H9 (cell line): ENCODE results near the gene RHNO1. TPM values are rescaled to one million over a fixed set of nuclear protein-coding genes. Genes with fewer than 3 reads are reported as not detected.

Experiments
- DNase-seq: peaks from one replicate; pipeline ENCODE4 v3.0.0-alpha.2; 2017
- H2AFZ ChIP-seq: one replicate; pipeline ENCODE4 v1.6.1; 2013; ENCODE audit warnings: mild to moderate bottlenecking, low read length, control low read depth, moderate library complexity
- H2AK5ac ChIP-seq: 2 replicates; pipeline ENCODE4 v1.6.1; 2013; ENCODE audit warnings: low read length, control low read depth, mixed read lengths; ENCODE audit not compliant: insufficient read length
- H2BK120ac ChIP-seq: one replicate; pipeline ENCODE4 v1.6.1; 2013; ENCODE audit warnings: low read depth, mild to moderate bottlenecking, low read length, control low read depth, inconsistent platforms; ENCODE audit not compliant: poor library complexity, severe bottlenecking
- H2BK12ac ChIP-seq: 2 replicates; pipeline ENCODE4 v1.6.1; 2013; ENCODE audit warnings: low read length, control low read depth, mixed read lengths, low read depth; ENCODE audit not compliant: insufficient read length
- H2BK15ac ChIP-seq: 2 replicates; pipeline ENCODE4 v1.6.1; 2013; ENCODE audit warnings: low read depth, low read length, control low read depth
- H2BK20ac ChIP-seq: one replicate; pipeline ENCODE4 v1.6.1; 2013; ENCODE audit warnings: low read depth, mild to moderate bottlenecking, low read length, control low read depth, inconsistent platforms; ENCODE audit not compliant: poor library complexity, severe bottlenecking
- H2BK5ac ChIP-seq: 2 replicates; pipeline ENCODE4 v1.6.1; 2013; ENCODE audit warnings: low read length, control low read depth, mixed read lengths; ENCODE audit not compliant: insufficient read length
- H3K14ac ChIP-seq: 2 replicates; pipeline ENCODE4 v1.6.1; 2013; ENCODE audit warnings: low read length, control low read depth; ENCODE audit not compliant: insufficient read depth
- H3K18ac ChIP-seq: 2 replicates; pipeline ENCODE4 v1.6.1; 2013; ENCODE audit warnings: low read depth, mild to moderate bottlenecking, mixed read lengths, low read length, control low read depth; ENCODE audit not compliant: insufficient read length
- H3K23ac ChIP-seq: 2 replicates; pipeline ENCODE4 v1.6.1; 2013; ENCODE audit warnings: low read length, control low read depth, mixed read lengths, low read depth; ENCODE audit not compliant: insufficient read length
- H3K23me2 ChIP-seq: 2 replicates; pipeline ENCODE4 v1.6.1; 2013; ENCODE audit warnings: low read depth, mild to moderate bottlenecking, mixed read lengths, low read length, control low read depth; ENCODE audit not compliant: insufficient read length, poor library complexity, severe bottlenecking
- H3K27ac ChIP-seq: 2 replicates; pipeline ENCODE4 v1.5.1; 2013; ENCODE audit warnings: low read length, control low read depth, mixed read lengths, low read depth; ENCODE audit not compliant: insufficient read length
- H3K27me3 ChIP-seq: 2 replicates; pipeline ENCODE4 v1.6.1; 2013; ENCODE audit warnings: low read length, control low read depth, inconsistent platforms; ENCODE audit not compliant: insufficient read depth
- H3K4ac ChIP-seq: 2 replicates; pipeline ENCODE4 v1.6.1; 2013; ENCODE audit warnings: low read depth, mild to moderate bottlenecking, control low read depth, inconsistent platforms, low read length, moderate library complexity
- H3K4me1 ChIP-seq: 2 replicates; pipeline ENCODE4 v1.6.1; 2013; ENCODE audit warnings: low read length, control low read depth, inconsistent platforms; ENCODE audit not compliant: insufficient read depth
- H3K4me2 ChIP-seq: 2 replicates; pipeline ENCODE4 v1.6.1; 2013; ENCODE audit warnings: low read length, control low read depth, mixed read lengths; ENCODE audit not compliant: insufficient read length, insufficient read depth
- H3K56ac ChIP-seq: 2 replicates; pipeline ENCODE4 v1.6.1; 2013; ENCODE audit warnings: low read depth, mild to moderate bottlenecking, mixed read lengths, low read length, control low read depth; ENCODE audit not compliant: insufficient read length
- H3K79me1 ChIP-seq: 2 replicates; pipeline ENCODE4 v1.6.1; 2013; ENCODE audit warnings: low read depth, mild to moderate bottlenecking, moderate library complexity, low read length, control low read depth, inconsistent platforms; ENCODE audit not compliant: insufficient read depth, poor library complexity, severe bottlenecking
- H3K79me2 ChIP-seq: 2 replicates; pipeline ENCODE4 v1.6.1; 2013; ENCODE audit warnings: low read length, control low read depth, inconsistent platforms; ENCODE audit not compliant: insufficient read depth
- H3K9ac ChIP-seq: 2 replicates; pipeline ENCODE4 v1.6.1; 2013; ENCODE audit warnings: low read length, control low read depth, mixed read lengths; ENCODE audit not compliant: insufficient read length; ENCODE audit errors: extremely low read depth
- H3K9me3 ChIP-seq: one replicate; pipeline ENCODE4 v1.6.1; 2013; ENCODE audit warnings: low read depth, low read length, inconsistent platforms; ENCODE audit not compliant: control insufficient read depth
- H3T11ph ChIP-seq: one replicate; pipeline ENCODE4 v1.6.1; 2013; ENCODE audit warnings: mild to moderate bottlenecking, low read length, control low read depth, inconsistent platforms
- H4K20me1 ChIP-seq: one replicate; pipeline ENCODE4 v1.6.1; 2013; ENCODE audit not compliant: control insufficient read depth, insufficient read length, insufficient read depth
- H4K5ac ChIP-seq: 2 replicates; pipeline ENCODE4 v1.6.1; 2013; ENCODE audit warnings: low read depth, mild to moderate bottlenecking, mixed read lengths, low read length, control low read depth; ENCODE audit not compliant: insufficient read length
- H4K8ac ChIP-seq: replicated peaks from 2 replicates; pipeline ENCODE4 v1.6.1; 2013; ENCODE audit warnings: low read length, control low read depth, mixed read lengths, low read depth; ENCODE audit not compliant: insufficient read length
- H4K91ac ChIP-seq: 2 replicates; pipeline ENCODE4 v1.6.1; 2013; ENCODE audit warnings: low read depth, mild to moderate bottlenecking, moderate library complexity, mixed read lengths, low read length, control low read depth; ENCODE audit not compliant: insufficient read length
- H3K27ac Mint-ChIP-seq, 3 experiments: 2 replicates in 2 of 3; 3 replicates in 1 of 3; pipeline ENCODE4 v1.8.0; 2020 to 2021; ENCODE audit warnings: mixed read lengths in 3 of 3, mild to moderate bottlenecking in 1 of 3, moderate library complexity in 1 of 3
- H3K27me3 Mint-ChIP-seq: 2 replicates; pipeline ENCODE4 v1.8.0; 2021; ENCODE audit warnings: low read depth, mild to moderate bottlenecking, moderate library complexity, mixed read lengths
- H3K36me3 Mint-ChIP-seq, 3 experiments: 2 replicates in 2 of 3; 3 replicates in 1 of 3; pipeline ENCODE4 v1.8.0; 2020 to 2021; ENCODE audit warnings: low read depth in 3 of 3, mixed read lengths in 3 of 3; ENCODE audit not compliant: insufficient read depth in 1 of 3
- H3K4me1 Mint-ChIP-seq, 2 experiments: 2 replicates each; pipeline ENCODE4 v1.8.0; 2020; ENCODE audit warnings: mixed read lengths in 2 of 2
- H3K4me3 Mint-ChIP-seq, 2 experiments: 2 replicates in 1 of 2; 3 replicates in 1 of 2; pipeline ENCODE4 v1.8.0; 2020 to 2021; ENCODE audit warnings: mild to moderate bottlenecking in 2 of 2, mixed read lengths in 2 of 2, moderate library complexity in 1 of 2
- H3K9me3 Mint-ChIP-seq, 2 experiments: 2 replicates in 1 of 2; 3 replicates in 1 of 2; pipeline ENCODE4 v1.8.0; 2020; ENCODE audit warnings: mild to moderate bottlenecking in 2 of 2, mixed read lengths in 2 of 2, moderate library complexity in 1 of 2
- WGBS: extraction: QIAGEN DNeasy Blood & Tissue Kit; methylation state at CpG from one replicate; pipeline ENCODE4 v1.1.7; 2013; ENCODE audit warnings: missing lambda C conversion rate, low lambda C conversion rate, mixed read lengths; ENCODE audit not compliant: insufficient read length; ENCODE audit errors: extremely low coverage; 5-methylcytosine and 5-hydroxymethylcytosine counted together
- total RNA-seq: library from RNA; stranded (reverse); gene quantifications from 2 replicates; pipeline ENCODE4 v1.2.1, GENCODE V29; 2021
- TF ChIP-seq, protein P1 (sequence below): fragments of 200-600 bp; sonication (generic); conservative IDR thresholded peaks from 3 replicates; pipeline ENCODE4 v1.8.0; 2021; ENCODE audit warnings: antibody characterized with exemption, mild to moderate bottlenecking

RHNO1 gene
- total RNA-seq, 1 experiment from 2014 or later, result 36.7 TPM

DNA sequence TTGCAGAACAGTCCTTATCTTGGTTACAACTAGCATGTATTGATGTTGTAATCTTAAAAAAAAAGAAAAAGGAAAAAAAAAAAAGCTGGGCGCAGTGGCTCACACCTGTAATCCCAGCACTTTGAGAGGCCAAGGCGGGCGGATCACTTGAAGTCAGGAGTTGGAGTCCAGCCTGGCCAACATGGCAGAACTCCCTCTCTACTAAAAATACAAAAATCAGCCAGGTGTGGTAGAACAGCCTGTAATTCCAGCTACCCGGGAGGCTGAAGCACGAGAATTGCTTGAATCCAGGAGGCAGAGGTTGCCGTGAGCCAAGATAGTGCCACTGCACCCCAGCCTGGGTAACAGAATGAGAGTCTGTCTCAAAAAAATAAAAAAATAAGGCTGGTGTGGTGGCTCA, 56.6 kb downstream of the RHNO1 start:
- H3K14ac ChIP-seq, result no peak overlapping the region
- no peaks in the 10 kb centered on the region for H3K27me3 Mint-ChIP-seq
- H2BK120ac ChIP-seq, result no peak overlapping the region
- H2AK5ac ChIP-seq, result no peak overlapping the region
- H2BK5ac ChIP-seq, result no peak overlapping the region
- H3K27ac Mint-ChIP-seq, result no peak overlapping the region
- H4K91ac ChIP-seq, result no peak overlapping the region
- no peak overlapping the region for H3T11ph ChIP-seq
- H2BK15ac ChIP-seq, result no peak overlapping the region
- no peaks in the 10 kb centered on the region for H3K4me1 Mint-ChIP-seq
- no peak overlapping the region for H3K4me2 ChIP-seq
- H3K27ac ChIP-seq, result no peak overlapping the region
- H2AFZ ChIP-seq, result no peak overlapping the region
- H3K18ac ChIP-seq, result no peak overlapping the region
- no peaks in the 10 kb centered on the region for H3K79me2 ChIP-seq
- H3K4me3 Mint-ChIP-seq, result no peak overlapping the region
- no peak overlapping the region for H3K4ac ChIP-seq
- H2BK12ac ChIP-seq, result no peak overlapping the region
- DNase-seq, result no peak
- WGBS, result no CpG with 5 or more reads among the region's 6 CpGs
- no peaks in the 10 kb centered on the region for H3K23me2 ChIP-seq
- H3K79me1 ChIP-seq, result no peaks in the 10 kb centered on the region
- H3K36me3 Mint-ChIP-seq, result peaks cover 3 to 50% (median 47%) of the 10 kb centered on the region in 3 experiments
- H3K56ac ChIP-seq, result no peak overlapping the region
- H3K9me3 ChIP-seq, result no peaks in the 10 kb centered on the region
- TF ChIP-seq, protein P1, sequence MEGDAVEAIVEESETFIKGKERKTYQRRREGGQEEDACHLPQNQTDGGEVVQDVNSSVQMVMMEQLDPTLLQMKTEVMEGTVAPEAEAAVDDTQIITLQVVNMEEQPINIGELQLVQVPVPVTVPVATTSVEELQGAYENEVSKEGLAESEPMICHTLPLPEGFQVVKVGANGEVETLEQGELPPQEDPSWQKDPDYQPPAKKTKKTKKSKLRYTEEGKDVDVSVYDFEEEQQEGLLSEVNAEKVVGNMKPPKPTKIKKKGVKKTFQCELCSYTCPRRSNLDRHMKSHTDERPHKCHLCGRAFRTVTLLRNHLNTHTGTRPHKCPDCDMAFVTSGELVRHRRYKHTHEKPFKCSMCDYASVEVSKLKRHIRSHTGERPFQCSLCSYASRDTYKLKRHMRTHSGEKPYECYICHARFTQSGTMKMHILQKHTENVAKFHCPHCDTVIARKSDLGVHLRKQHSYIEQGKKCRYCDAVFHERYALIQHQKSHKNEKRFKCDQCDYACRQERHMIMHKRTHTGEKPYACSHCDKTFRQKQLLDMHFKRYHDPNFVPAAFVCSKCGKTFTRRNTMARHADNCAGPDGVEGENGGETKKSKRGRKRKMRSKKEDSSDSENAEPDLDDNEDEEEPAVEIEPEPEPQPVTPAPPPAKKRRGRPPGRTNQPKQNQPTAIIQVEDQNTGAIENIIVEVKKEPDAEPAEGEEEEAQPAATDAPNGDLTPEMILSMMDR, result no peak
- H2BK20ac ChIP-seq, result no peak overlapping the region
- no peak overlapping the region for H4K8ac ChIP-seq
- no peak overlapping the region for H4K5ac ChIP-seq
- H3K4me1 ChIP-seq, result no peaks in the 10 kb centered on the region
- H3K23ac ChIP-seq, result no peak overlapping the region
- H3K27me3 ChIP-seq, result no peaks in the 10 kb centered on the region
- no peaks in the 10 kb centered on the region for H4K20me1 ChIP-seq
- no peak overlapping the region for H3K9ac ChIP-seq
- no peaks in the 10 kb centered on the region for H3K9me3 Mint-ChIP-seq
